Measurements from ENCODE around the gene FEZ2. TPM values are rescaled to one million over a fixed set of nuclear protein-coding genes. Genes with fewer than 3 reads are reported as not detected.

The FEZ2 gene
- total and polyA plus RNA-seq, 2 donors (not counting 3 experiments of a cell fraction or from before 2014, with no cell fraction given) = 41.2 to 72.4 TPM

- no peaks in the 10 kb centered on the region for H4K20me1 ChIP-seq (replicated peaks; ENCODE audit: control insufficient read depth, extremely low read depth, insufficient read depth, low read length)
- CTCF ChIA-PET = no interaction called here
- dilution Hi-C loops (cut with MboI; ENCODE audit: extremely low pct_ligation_motif_present, low sequenced_read_pairs) (no loop called here), intact Hi-C loops (cut with micrococcal nuclease) (no loop called here)
- no peaks in the 10 kb centered on the region for H3K79me2 ChIP-seq (ENCODE audit: control insufficient read depth, insufficient read depth, low read length)
- H3K9ac ChIP-seq (replicated peaks; ENCODE audit: extremely low read depth, insufficient read depth, low read length) = no peak overlapping the region
- no peak overlapping the region for H3K27ac ChIP-seq (ENCODE audit: insufficient read depth, low read depth, low read length)
- H3K4me3 ChIP-seq (replicated peaks in 1 of 3; ENCODE audit: insufficient read depth in 1 of 3, low read depth in 1 of 3, low read length in 3 of 3) = no peak overlapping the region
- no peaks in the 10 kb centered on the region for H3K9me3 ChIP-seq (replicated peaks; ENCODE audit: control insufficient read depth, insufficient read depth, low read length)
- H3K36me3 ChIP-seq (ENCODE audit: control insufficient read depth in 2 of 2, extremely low read depth in 1 of 2, insufficient read depth in 2 of 2, low read length in 2 of 2) = no peaks in the 10 kb centered on the region
- no peaks in the 10 kb centered on the region for H3K27me3 ChIP-seq (ENCODE audit: control insufficient read depth in 2 of 2, insufficient read depth in 2 of 2, low read length in 2 of 2)
- DNase-seq (ENCODE audit: low read depth, low spot score) (no peak), FAIRE-seq (no peak)
- no peak for TF ChIP-seq POLR2A (IDR thresholded peaks at IDR 0.05; ENCODE audit: low read depth, low read length)
- TF ChIP-seq GATA2 (IDR thresholded peaks at IDR 0.05; ENCODE audit: insufficient read depth, insufficient read length, low read depth, low read length) = no peak
- TF ChIP-seq CTCF (IDR thresholded peaks at IDR 0.05; ENCODE audit: extremely low read depth in 1 of 2, insufficient read depth in 1 of 2, low read depth in 1 of 2, low read length in 2 of 2) = no peak
- TF ChIP-seq EZH2 (IDR thresholded peaks at IDR 0.05; ENCODE audit: borderline replicate concordance, low read depth, low read length, severe bottlenecking) = no peak
- TF ChIP-seq FOS (IDR thresholded peaks at IDR 0.05; ENCODE audit: borderline replicate concordance, insufficient read depth, low read length) = no peak
- no peak for TF ChIP-seq MYC (IDR thresholded peaks at IDR 0.05; ENCODE audit: low read depth, low read length)
- TF ChIP-seq JUN (IDR thresholded peaks at IDR 0.05; ENCODE audit: borderline replicate concordance, insufficient read depth, insufficient read length, low read depth) = no peak
- no peak for TF ChIP-seq MAX (IDR thresholded peaks at IDR 0.05; ENCODE audit: insufficient read depth, insufficient read length)
- no peak for TF ChIP-seq POLR2AphosphoS5 (IDR thresholded peaks at IDR 0.05; ENCODE audit: insufficient read depth, low read depth, low read length)
- H3K9me1 ChIP-seq (replicated peaks; ENCODE audit: control insufficient read depth, extremely low read depth, insufficient read depth, low read length) = no peaks in the 10 kb centered on the region
- no peak overlapping the region for H2AFZ ChIP-seq (ENCODE audit: low read depth, low read length)
- POLR2A ChIA-PET = no interaction called here
- no peaks in the 10 kb centered on the region for H3K4me1 ChIP-seq (ENCODE audit: control insufficient read depth, extremely low read depth, insufficient read depth, low read length)
- BruUV-seq (replicated peaks) = no TSS peak
- no peak overlapping the region for H3K4me2 ChIP-seq (ENCODE audit: insufficient read depth, low read length)
Measured at GRCh38 chr2:36626756-36627155, 28.8 kb upstream of the FEZ2 start.
